B cell (primary cell): ENCODE measurements around the gene UBAC1.

Source experiments
- CTCF ChIP-seq: fragments of 200-600 bp; IDR thresholded peaks from one replicate; pipeline ENCODE4 v1.8.0; 2022; ENCODE audit warnings: antibody characterized with exemption, mild to moderate bottlenecking
- EZH2 ChIP-seq: IDR thresholded peaks from 2 replicates; pipeline ENCODE4 v1.6.1; 2012; ENCODE audit warnings: borderline replicate concordance, low read depth, mild to moderate bottlenecking, moderate library complexity, low read length; ENCODE audit not compliant: insufficient read depth, poor library complexity, severe bottlenecking

- no peak for TF ChIP-seq CTCF
- no peak for TF ChIP-seq EZH2
Measured at GRCh38 chr9:135948968-135949367, 12.2 kb downstream of the UBAC1 start.
